NCI-H2171 (cell line): Measurements from ENCODE around the gene SREK1.
"Not testable (repeated sequence)": the region's sequence is repeated elsewhere in the genome, so short reads cannot be mapped to it uniquely, and the experiment has no call there.

Experiments
- DNase-seq: peaks from one replicate; lab custom pipeline; 2025; lab: John Stamatoyannopoulos, UW

The SREK1 gene

DNA sequence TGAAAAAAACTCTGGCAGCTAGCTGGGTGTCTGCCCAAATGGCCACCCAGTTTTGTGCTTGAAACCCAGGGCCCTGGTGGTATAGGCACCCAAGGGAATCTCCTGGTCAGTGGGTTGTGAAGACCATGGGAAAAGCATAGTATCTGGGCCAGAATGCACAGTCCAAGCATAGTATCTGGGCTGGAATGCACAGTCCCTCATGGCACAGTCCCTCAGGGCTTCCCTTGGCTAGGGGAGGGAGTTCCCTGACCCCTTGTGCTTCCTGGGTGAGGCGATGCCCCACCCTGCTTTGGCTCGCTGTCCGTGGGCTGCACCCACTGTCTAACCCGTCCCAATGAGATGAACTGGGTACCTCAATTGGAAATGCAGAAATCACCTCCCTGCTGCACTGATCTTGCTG, 78.8 kb downstream of the SREK1 start:
- not testable (repeated sequence) for DNase-seq

DNA sequence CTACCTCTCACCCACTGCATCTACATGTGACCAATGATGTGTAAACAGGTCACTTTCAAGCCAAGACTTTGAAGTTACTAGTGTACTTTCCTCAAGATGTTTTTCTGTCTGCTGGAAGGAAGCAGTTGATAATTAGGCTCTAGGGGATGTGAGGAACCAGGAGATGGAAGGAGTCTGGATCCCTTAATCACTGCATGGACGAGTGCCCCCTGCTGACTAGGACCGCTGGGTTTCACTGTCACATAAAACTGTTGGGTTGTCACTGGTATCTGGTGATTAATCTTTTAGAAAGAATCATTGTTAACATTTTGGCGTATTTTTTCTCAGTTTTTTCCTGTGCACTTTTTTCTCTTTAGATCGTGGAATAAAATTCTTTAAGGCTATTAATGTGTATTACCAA, 79.5 kb downstream of the SREK1 start:
- no peak for DNase-seq

DNA sequence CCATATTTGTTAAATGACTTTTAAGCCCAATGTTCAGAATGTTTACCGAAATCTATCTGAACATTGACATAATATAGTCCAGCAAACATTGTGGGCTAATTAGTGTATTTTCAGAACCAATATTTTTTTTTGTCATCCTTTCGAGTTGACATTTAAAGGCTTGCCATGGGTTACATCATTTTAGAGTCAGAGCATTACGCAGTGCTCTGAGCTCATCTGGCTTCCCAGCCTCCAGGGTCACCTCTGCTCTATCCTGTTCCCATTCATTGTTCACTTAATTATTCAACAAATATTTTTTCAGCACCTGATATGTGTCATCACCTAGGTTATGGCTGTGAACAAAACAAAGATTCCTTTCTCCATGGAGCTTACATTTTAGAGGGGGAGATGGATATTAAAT, 80.2 kb downstream of the SREK1 start:
- no peak for DNase-seq

DNA sequence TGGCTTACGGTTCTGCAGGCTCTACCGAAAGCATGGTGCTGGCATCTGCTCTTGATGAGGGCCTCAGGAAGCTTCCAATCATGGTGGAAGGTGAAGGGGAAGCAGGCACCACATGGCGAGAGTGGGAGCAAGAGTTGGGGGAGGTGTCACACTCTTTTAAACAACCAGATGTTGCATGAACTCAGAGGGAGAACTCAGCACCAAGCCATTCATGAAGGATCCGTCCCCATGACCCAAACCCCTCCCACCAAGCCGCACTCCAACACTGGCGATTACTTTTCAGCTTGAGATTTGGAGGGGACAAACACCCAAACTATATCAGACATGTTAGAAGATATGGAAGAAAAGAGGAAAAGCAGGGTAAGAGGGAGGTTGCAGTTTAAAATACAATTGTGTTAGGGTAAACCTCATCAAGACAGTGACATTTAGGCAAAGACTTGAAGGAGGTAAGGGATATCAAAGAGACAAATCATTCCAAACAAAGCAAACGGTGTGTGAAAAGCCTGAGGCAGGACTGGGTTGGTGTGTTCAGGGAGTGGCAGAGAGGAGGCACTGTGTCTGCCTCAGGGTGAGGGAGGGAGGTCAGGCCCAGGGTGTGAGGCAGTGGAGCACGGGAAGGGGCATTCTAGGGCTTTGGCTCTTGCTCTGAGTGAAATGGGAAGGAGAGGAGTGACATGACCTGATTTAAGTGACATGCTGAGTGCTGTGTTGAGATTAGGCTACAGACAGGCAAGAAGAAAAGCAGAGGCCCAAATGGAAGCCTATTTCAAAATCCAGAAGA, 80.9 kb downstream of the SREK1 start:
- no peak for DNase-seq

DNA sequence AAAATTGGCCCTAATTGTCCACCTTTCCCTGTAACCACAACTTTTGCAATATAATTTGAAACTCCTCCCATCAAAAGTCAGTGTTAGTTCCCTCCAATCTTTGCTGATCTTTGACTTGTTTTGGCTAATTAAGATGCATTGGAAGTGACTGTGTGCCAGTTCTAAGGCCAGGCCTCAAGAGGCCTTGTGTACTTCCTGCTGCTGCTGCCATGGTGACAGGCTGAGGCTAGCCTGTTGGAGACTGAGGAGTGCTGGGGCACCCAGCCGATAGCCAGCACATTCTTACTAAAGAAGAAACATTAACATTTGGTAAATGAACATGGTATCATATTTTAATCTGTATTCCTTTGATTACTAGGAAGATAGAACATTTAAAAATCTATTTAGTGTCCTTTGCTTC, 86.5 kb downstream of the SREK1 start:
- no peak for DNase-seq

DNA sequence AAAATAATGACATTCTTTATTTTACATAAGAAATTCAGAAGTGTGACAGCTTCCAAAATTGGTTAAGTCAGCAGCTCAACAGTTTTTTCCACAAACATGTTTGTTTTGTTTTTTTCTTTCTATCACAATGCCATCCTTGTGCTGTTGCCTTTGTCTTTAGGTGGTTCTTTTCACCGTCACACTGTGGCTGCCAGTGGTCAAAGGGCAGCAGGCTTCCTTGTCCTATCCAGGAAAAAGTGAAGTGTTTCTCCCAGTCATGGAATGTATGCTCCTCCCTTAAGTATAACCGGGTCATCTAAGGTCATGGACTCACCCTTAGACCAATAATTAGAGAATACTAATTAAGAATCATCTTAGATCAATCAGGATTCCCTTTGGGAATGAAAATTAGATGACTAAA, 87.4 kb downstream of the SREK1 start:
- DNase-seq = no peak

DNA sequence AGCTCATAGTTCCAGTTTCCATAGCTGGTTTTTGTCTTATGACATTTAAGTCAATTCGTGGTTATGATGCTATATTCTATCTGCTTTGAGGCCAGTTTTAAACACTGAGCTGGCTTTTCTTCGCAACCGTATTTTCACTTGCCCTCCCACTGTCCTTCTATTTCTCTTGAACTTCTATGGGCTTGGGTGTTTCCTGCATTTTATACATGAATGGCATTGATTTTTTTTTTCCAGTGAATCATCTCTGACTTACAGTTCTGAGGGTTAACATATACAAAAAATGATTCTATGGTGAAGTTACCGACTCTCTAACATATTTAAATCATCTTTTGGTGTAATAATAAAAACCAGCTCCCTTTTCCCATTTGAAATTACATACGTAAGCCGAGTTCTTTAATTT, 88.2 kb downstream of the SREK1 start:
- no peak for DNase-seq

DNA sequence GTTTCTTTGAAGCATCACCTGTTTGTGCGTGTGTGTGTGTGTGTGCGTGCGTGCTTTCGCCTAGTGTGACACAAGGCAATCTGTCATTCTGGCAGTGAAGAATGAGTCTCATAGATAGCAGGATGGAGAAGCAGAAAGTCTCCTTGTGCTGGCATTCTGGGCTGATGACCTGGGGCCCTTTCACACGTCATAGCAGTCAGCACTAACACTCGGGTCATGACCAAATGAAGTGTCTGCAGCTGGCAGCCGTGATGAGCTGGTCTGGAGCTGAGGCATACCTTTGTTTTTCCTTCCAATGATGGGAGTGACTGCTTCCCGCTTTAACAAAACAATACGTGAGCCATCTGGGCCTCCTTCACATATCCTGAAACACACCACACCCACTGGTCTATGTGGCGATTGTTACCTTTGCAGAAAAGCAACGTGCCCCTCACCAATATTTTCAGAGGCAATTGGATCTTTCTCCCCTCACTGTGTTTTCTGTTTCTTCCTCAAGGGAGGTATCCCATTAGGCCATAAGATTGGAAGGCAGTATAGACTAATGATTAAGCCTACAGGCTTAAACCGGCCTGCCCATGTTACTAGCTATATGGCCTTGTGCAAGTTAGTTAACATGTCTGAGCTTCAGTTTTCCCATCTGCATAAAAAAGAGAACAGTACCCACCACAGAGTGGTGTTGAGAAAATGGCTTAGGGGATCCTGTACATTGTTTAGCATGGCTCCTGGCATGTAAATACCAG, 88.8 kb downstream of the SREK1 start:
- no peak for DNase-seq
